Activated T-cell treated with anti-CD3 and anti-CD28 coated beads for 4 hours (primary cell): ENCODE measurements around the gene PLCXD3.
"Not testable (repeated sequence)": the region's sequence is repeated elsewhere in the genome, so short reads cannot be mapped to it uniquely, and the experiment has no call there.

ENCODE experiments used
- DNase-seq: peaks from one replicate; pipeline ENCODE4 v3.0.0-alpha.2; 2020

Gene PLCXD3

GRCh38 chr5:41485533-41485932, 24.9 kb downstream of the PLCXD3 start:
- no peak for DNase-seq

DNA sequence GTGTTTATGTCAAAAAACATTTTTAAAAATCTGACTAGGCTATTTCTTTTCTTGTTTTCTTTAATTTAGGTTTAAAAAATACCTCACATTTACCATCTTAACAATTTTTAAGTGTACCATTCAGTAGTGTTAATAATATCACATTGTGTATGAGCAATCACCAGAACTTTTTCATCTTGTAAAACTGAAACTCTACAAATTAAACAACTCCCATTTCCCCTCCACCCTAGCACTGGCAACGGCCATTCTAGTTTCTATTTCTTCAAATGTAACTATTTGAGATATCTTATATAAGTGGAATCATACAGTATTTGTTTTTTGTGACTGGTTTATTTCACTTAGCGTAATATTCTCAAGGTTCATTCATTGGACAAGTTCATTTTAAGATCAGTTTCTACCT, 27.7 kb downstream of the PLCXD3 start:
- DNase-seq: no peak

DNA sequence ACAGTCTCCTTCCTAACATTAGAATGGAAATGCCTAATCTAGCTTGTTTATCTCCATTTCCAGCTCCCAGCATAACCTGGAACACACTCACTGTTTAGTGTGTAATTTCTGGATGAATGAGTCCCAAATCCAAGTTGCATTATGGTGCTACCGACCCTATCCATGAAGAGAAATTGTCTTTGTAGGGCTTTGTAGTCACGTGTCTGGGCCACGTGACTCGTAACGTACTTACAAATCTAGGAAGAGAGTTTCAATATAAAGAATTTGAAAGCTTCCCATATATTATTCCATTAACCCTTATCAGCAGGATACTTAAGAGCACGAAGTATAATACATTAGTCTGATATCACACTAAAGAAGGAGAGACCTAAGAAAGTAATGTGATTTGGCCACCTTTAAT, 28.2 kb downstream of the PLCXD3 start:
- no peak for DNase-seq

DNA sequence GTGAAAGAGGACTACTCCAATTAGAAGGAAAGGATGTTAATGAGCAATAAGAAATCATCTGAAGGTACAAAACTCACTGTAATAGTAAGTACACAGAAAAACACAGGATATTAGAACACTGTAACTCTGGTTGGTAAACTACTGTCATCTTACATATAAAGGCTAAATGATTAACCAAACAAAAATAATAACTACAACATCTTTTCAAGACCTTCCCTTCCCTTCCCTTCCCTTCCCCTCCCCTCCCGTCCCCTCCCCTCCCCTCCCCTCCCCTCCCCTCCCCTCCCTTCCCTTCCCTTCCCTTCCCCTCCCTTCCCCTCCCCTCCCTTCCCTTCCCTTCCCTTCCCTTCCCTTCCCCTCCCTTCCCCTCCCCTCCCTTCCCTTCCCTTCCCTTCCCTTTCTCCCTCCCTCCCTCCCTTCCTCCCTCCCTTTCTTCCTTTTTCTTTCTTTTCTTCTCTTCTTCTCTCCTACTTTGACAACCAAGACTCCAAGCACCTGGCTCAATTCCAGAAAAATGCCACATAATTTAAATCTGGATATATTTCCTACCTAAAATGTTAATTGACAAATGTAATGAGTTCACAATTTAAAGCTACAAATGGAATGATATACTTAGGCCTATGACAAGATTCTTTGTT, 38.7 kb downstream of the PLCXD3 start:
- not testable (repeated sequence) for DNase-seq

GRCh38 chr5:41465493-41466171, 44.8 kb downstream of the PLCXD3 start:
- DNase-seq: no peak

- no peak for DNase-seq
Measured at GRCh38 chr5:41459557-41459956, 50.8 kb downstream of the PLCXD3 start.

DNA sequence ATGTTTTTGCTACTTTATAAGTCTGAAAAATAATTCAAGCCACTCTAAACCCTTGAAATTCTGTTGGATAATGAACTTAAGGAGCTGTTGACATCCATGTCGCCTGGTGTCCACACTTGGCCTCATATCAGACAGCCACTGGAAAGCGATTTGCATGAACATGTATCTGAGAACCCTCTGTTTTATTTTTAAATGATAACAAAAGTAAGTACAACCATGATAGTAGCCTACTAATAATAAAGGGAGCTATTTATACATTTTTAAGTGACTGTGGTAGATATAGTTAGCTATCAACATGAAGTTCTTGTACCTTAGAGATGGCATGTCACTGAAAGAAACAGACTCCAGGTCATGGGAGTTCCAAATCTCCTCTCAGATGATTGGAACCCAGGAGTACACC, 53.3 kb downstream of the PLCXD3 start:
- no peak for DNase-seq

- no peak for DNase-seq
Measured at GRCh38 chr5:41452506-41452905, 57.9 kb downstream of the PLCXD3 start.

DNA sequence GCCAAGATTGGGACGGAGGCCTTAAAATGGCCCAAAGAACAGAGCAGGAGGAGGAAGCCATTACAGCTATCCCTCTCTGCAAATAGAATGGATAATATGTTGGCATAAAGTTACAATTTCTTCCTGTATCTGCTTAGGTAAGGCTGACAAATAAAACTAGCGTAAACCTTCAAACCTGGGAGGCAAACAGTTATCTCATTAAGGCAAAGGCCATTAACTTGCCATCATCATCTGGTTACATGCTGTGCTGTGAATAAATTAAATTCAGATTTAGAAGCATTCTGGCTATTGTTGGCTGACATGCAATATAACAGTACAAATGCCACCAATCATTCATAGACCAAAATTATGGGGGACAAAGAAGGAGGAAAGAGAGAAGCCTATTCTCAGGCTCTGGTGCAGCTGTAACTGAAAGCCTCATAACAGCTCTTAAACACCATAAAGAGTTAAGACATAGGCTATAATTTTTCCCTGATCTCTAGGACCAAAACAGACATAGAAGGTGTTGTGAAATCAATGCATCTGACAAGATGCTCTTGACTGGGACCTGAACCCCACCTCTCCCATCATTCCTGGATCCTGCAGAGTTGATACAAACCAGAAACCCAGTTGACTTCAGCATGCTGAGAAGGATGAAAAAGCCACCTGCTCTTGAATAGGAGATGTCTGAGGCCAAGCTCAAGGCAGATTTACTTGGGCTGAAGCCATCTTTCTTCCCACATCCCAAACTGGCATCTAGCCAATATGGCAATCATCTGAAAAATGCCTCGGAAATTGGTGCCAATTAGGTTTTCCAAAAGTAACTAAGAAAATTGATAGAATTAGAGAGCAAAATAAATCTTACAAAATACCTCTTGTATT, 62.5 kb downstream of the PLCXD3 start:
- DNase-seq: no peak

DNA sequence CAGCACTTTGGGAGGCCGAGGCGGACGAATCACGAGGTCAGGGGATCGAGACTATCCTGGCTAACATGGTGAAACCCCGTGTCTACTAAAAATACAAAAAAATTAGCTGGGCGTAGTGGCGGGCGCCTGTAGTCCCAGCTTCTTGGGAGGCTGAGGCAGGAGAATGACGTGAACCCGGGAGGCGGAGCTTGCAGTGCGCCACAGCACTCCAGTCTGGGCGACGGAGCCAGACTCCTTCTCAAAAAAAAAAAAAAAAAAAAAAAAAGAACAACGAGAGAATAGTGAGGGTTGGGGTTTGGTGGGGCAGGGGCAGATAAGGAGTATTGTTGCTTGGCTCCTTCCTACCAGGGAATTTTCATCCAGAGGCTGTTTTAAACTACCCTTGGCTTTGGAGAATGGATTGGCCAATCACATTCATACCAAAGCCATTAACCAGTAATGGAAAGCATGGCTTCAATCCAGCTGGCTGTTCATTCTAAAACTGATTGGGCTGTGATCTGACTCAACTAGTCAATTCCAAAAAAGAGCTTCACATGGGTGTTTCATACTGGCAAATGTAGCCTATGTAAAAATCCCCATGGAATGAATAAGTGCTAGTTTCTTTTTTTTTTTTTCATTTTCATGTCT, 64.4 kb downstream of the PLCXD3 start:
- no peak for DNase-seq

DNA sequence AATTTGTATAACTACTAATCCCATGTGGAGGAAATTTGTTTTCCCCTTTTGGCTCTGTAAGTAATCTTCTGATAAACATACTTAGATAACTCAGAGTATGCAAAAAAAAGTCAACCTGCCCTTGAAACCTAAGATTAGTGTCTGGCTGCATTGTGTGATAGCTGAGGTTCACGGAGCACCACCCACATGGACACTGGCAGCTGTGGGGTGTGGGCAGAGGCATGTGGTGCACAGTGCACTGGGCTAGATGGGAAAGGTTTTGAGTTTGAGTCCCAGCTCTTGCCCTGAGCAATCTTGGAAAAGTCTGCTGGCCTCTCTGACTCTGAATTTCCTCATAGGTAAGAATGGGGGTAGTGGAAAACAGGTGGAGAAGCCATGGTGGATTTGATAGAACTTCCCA, 75.1 kb downstream of the PLCXD3 start:
- DNase-seq: no peak

GRCh38 chr5:41433552-41434181, 76.7 kb downstream of the PLCXD3 start:
- DNase-seq: no peak

DNA sequence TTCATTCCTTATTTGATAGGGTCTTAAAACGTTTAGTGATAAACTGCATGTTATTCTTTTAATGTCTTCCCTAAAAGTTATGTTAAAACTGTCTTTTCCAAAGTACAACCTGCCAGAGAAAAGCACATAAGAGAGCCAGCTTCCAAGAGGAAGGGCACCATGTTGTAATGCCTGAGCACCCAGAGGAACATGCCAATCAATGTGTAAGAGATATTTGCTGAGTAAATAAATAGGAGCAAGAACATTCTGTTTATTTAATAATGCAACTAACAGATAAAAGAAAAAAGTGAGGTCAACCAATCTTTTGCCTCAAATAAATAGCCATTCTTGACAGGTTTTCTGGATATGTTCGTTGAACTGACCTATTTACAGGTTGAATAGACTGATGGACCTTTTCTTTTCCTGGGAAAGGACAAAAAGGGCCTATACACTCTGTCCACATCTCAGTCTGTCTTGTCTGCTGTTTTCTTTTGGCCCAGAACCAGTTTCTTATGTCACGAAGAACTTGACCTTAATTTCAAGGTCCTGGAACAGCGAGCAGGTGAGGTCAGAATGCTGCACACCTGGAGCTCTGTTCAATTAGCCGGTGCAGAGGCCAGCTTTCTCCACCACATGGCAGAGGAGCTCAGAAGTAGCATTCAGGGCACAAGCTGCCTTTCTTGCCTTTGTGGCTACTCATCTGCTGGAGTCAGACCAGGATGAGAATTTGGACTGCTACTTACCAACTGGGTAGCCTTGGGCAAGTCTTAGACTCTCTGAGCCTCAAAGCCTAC, 77.7 kb downstream of the PLCXD3 start:
- DNase-seq: no peak

DNA sequence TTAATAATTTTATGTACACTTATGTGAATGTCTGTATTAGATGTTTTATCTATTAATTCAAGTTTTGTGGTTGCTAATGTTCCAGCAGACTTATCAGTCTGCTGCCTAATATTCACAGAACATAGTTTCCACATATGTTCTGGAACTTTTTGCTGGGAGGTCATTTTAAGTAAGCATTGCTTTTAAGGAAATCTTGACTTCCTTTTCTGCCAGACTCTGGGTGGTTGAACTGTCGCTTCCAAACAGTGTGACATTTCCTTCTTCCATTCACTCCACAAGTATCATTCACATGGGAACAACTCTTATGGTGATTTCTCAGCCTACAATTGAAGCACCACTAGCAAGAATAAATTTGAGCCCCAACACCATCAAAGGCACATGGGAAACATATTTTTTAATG, 82.9 kb downstream of the PLCXD3 start:
- no peak for DNase-seq

DNA sequence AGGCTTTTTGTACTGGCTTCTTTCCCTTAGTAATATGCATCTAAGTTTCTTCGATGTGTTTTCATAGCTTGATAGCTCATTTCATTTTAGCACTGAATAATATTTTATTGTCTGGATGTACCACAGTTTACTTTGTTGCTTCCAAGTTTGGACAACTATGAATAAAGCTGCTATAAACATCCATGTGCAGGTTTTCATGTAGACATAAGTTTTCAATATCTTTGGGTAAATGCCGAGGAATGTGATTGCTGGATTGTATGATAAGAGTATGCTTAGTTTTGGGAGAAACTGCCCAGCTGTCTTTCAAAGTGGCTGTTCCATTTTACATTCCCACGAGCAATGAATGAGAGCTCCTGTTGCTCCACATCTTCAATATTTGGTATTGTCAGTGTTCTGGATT, 84.7 kb downstream of the PLCXD3 start:
- DNase-seq: no peak

DNA sequence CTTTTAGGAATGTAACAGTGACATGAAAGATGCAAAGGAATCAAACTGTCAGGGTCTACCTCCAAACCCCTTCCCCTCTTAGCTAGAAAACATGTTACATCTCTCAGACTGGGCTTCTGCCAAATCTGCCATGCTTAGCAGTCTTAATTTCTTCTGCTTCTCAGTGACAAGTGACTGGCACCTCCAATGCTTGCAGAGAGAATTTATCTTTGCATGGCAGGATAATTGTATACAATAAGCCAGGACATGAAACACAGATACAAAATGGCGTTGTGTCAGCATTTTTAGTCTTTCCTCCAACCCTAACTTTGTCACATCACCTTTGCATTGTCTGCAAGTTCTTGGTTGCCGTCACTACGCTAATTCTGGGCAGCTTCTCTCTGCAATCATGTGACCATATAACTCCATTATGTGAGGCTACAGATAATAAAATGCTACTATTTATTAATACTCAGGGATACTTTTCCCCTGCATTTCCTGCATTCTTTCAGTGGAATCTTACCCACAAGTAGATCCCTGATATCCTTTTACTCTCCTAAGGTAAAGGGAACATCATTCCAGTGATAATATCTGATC, 89.8 kb downstream of the PLCXD3 start:
- no peak for DNase-seq

- DNase-seq: no peak
Measured at GRCh38 chr5:41418220-41419031, 92.0 kb downstream of the PLCXD3 start.

GRCh38 chr5:41416336-41416735, 94.1 kb downstream of the PLCXD3 start:
- DNase-seq: no peak

GRCh38 chr5:41415242-41415641, 95.2 kb downstream of the PLCXD3 start:
- DNase-seq: no peak

DNA sequence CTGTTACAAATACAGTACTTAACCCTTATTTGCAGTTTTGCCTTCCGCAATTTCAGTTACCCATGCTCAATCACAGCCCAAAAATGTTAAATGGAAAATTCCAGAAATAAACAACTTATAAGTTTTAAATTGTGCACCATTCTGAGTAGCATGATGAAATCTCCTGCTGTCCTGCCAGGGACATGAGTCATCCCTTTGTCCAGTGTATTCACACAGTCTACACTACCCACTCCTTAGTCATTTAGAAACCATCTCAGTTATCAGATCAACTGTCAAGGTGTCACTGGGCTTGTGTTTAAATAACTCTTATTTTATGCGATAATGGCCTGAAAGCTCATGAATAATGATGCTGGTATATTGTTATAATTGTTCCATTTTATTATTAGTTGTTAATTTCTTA, 95.8 kb downstream of the PLCXD3 start:
- DNase-seq: no peak

- no peak for DNase-seq
Measured at GRCh38 chr5:41413074-41413473, 97.3 kb downstream of the PLCXD3 start.
